HCT116 (cell line): ENCODE measurements around the gene CERS5. TPM values are rescaled to one million over a fixed set of nuclear protein-coding genes. Genes with fewer than 3 reads are reported as not detected.

Experiments
- ATAC-seq: fragments of 200-7000 bp; cut with Tn5 transposase; 2 replicates; pipeline ENCODE4 v1.9.1; 2020; ENCODE audit warnings: mild to moderate bottlenecking, moderate library complexity
- BruUV-seq: library from RNA; stranded (reverse); fragments of 400-500 nt; replicated peaks from 2 replicates; lab custom pipeline; 2021; lab: Mats Ljungman, UMichigan
- CTCF ChIA-PET: fragments of 300-600 bp; sonication (Branson Sonifier 250); formaldehyde crosslinking; loops from one replicate; lab custom pipeline; 2021; ENCODE audit warnings: antibody characterized with exemption; lab: Charles Lee
- POLR2A ChIA-PET: fragments of 300-600, 350-600 bp; sonication (Branson Sonifier 250); formaldehyde crosslinking; loops from one replicate; lab custom pipeline; 2021; ENCODE audit warnings: antibody characterized with exemption; lab: Charles Lee
- RAD21 ChIA-PET, 2 experiments: fragments of 300-600 bp; sonication (Branson Sonifier 250); formaldehyde crosslinking; loops; one replicate each; lab custom pipeline; 2023; ENCODE audit warnings: low total read pairs in 2 of 2; ENCODE audit not compliant: uncharacterized antibody in 2 of 2, unreplicated experiment in 2 of 2, low non-redundant PET in 1 of 2; lab: Charles Lee
- DNase-seq: peaks from one replicate; pipeline ENCODE4 v3.0.0-alpha.2; 2010; ENCODE audit warnings: low read depth, low spot score
- H2AFZ ChIP-seq: fragments of 200-600 bp; shearing (Covaris generic), sonication (generic); 2 replicates; pipeline ENCODE4 v1.6.1; 2017; ENCODE audit warnings: low read depth, mixed run types, mixed read lengths, antibody characterized with exemption, low read length; ENCODE audit not compliant: poor library complexity, severe bottlenecking
- H3K27ac ChIP-seq: 2 replicates; pipeline ENCODE4 v1.5.1; 2012; ENCODE audit warnings: low read depth, low read length
- H3K27me3 ChIP-seq: fragments of 200-600 bp; sonication (generic); 2 replicates; pipeline ENCODE4 v1.6.1; 2016; ENCODE audit warnings: mixed run types, low read length, mixed read lengths; ENCODE audit not compliant: insufficient read depth
- H3K36me3 ChIP-seq, 2 experiments: fragments of 200-500 bp in 1 of 2; fragments of 200-600 bp in 1 of 2; sonication (Bioruptor generic) in 1 of 2; sonication (generic) in 1 of 2; 2 replicates each; pipeline versions ENCODE4 v1.5.1 to v1.6.1; 2014 to 2016; ENCODE audit warnings: low read length in 2 of 2, inconsistent platforms in 1 of 2, mixed read lengths in 1 of 2, mixed run types in 1 of 2; ENCODE audit not compliant: insufficient read depth in 2 of 2, control insufficient read depth in 1 of 2
- H3K4me1 ChIP-seq, 2 experiments: fragments of 200-600 bp in 1 of 2; sonication (generic) in 1 of 2; 2 replicates each; pipeline versions ENCODE4 v1.5.1 to v1.6.1; 2012 to 2017; ENCODE audit warnings: low read length in 2 of 2, inconsistent platforms in 1 of 2, mild to moderate bottlenecking in 1 of 2, mixed read lengths in 1 of 2, mixed run types in 1 of 2, moderate library complexity in 1 of 2; ENCODE audit not compliant: insufficient read depth in 2 of 2, control insufficient read depth in 1 of 2
- H3K4me2 ChIP-seq: fragments of 200-600 bp; sonication (generic); 2 replicates; pipeline ENCODE4 v1.6.1; 2017; ENCODE audit warnings: mixed run types, low read length, mixed read lengths
- H3K4me3 ChIP-seq, 2 experiments: fragments of 200-600 bp in 1 of 2; sonication (generic) in 1 of 2; replicated peaks in 1 of 2; 2 replicates each; pipeline ENCODE4 v1.5.1; 2011 to 2016; ENCODE audit warnings: low read length in 2 of 2, control low read depth in 1 of 2, low read depth in 1 of 2, mild to moderate bottlenecking in 1 of 2, mixed read lengths in 1 of 2, mixed run types in 1 of 2
- H3K79me2 ChIP-seq: fragments of 200-600 bp; sonication (generic); 2 replicates; pipeline ENCODE4 v1.6.1; 2017; ENCODE audit warnings: mild to moderate bottlenecking, mixed run types, low read length, moderate library complexity, mixed read lengths; ENCODE audit not compliant: insufficient read depth
- H3K9ac ChIP-seq: fragments of 200-600 bp; sonication (generic); 2 replicates; pipeline ENCODE4 v1.6.1; 2016; ENCODE audit warnings: low read length, mixed read lengths
- H3K9me2 ChIP-seq: fragments of 200-600 bp; sonication (generic), shearing (Covaris generic); 2 replicates; pipeline ENCODE4 v1.6.1; 2017; ENCODE audit warnings: mixed run types, mild to moderate bottlenecking, moderate library complexity; ENCODE audit not compliant: insufficient read depth
- H3K9me3 ChIP-seq, 2 experiments: fragments of 200-500 bp in 1 of 2; fragments of 200-600 bp in 1 of 2; sonication (Bioruptor generic) in 1 of 2; sonication (generic) in 1 of 2; 2 replicates each; pipeline ENCODE4 v1.6.1; 2014 to 2017; ENCODE audit warnings: low read length in 2 of 2, mixed read lengths in 2 of 2, inconsistent platforms in 1 of 2, low read depth in 1 of 2, mild to moderate bottlenecking in 1 of 2, mixed run types in 1 of 2, moderate library complexity in 1 of 2; ENCODE audit not compliant: control insufficient read depth in 1 of 2, insufficient read depth in 1 of 2
- H4K20me1 ChIP-seq: fragments of 200-600 bp; sonication (generic), shearing (Covaris generic); 2 replicates; pipeline ENCODE4 v1.6.1; 2017; ENCODE audit warnings: mixed run types, mild to moderate bottlenecking, moderate library complexity; ENCODE audit not compliant: insufficient read depth
- ATF3 ChIP-seq: IDR thresholded peaks from 2 replicates; pipeline ENCODE4 v1.6.1; 2012
- CBX3 ChIP-seq: IDR thresholded peaks from 2 replicates; pipeline ENCODE4 v1.6.1; 2012; ENCODE audit warnings: low read depth
- CTCF ChIP-seq, 3 experiments: fragments of 200-600 bp in 1 of 3; sonication (generic) in 1 of 3; IDR thresholded peaks in 2 of 3; conservative IDR thresholded peaks in 1 of 3; 2 replicates each; pipeline ENCODE4 v1.5.1; 2012 to 2017; ENCODE audit warnings: low read depth in 2 of 3, low read length in 2 of 3, antibody characterized with exemption in 1 of 3, borderline replicate concordance in 1 of 3, control low read depth in 1 of 3, mild to moderate bottlenecking in 1 of 3, mixed read lengths in 1 of 3, mixed run types in 1 of 3, moderate library complexity in 1 of 3; ENCODE audit not compliant: insufficient read depth in 1 of 3
- EGR1 ChIP-seq: IDR thresholded peaks from 2 replicates; pipeline ENCODE4 v1.6.1; 2012; ENCODE audit warnings: low read depth
- EZH2 ChIP-seq: fragments of 200-600 bp; sonication (generic); IDR thresholded peaks from 2 replicates; pipeline ENCODE4 v1.6.1; 2017; ENCODE audit warnings: antibody characterized with exemption, mixed run types
- EZH2phosphoT487 ChIP-seq: fragments of 200-600 bp; IDR thresholded peaks from 2 replicates; pipeline ENCODE4 v1.6.1; 2018; ENCODE audit warnings: antibody characterized with exemption, borderline replicate concordance
- FOSL1 ChIP-seq: IDR thresholded peaks from 2 replicates; pipeline ENCODE4 v1.6.1; 2012; ENCODE audit warnings: low read depth
- JUND ChIP-seq: IDR thresholded peaks from 2 replicates; pipeline ENCODE4 v1.6.1; 2012
- MAX ChIP-seq: IDR thresholded peaks from 2 replicates; pipeline ENCODE4 v1.6.1; 2012
- POLR2AphosphoS5 ChIP-seq: IDR thresholded peaks from 2 replicates; pipeline ENCODE4 v1.6.1; 2011; ENCODE audit warnings: mild to moderate bottlenecking, low read depth, low read length, moderate library complexity
- RAD21 ChIP-seq: IDR thresholded peaks from 2 replicates; pipeline ENCODE4 v1.6.1; 2012; ENCODE audit warnings: low read depth, mild to moderate bottlenecking
- REST ChIP-seq: IDR thresholded peaks from 2 replicates; pipeline ENCODE4 v1.6.1; 2012; ENCODE audit warnings: low read depth
- SIN3A ChIP-seq: IDR thresholded peaks from 2 replicates; pipeline ENCODE4 v1.6.1; 2012; ENCODE audit warnings: low read depth
- SRF ChIP-seq: IDR thresholded peaks from 2 replicates; pipeline ENCODE4 v1.6.1; 2012; ENCODE audit warnings: low read depth
- TCF7L2 ChIP-seq: IDR thresholded peaks from 2 replicates; pipeline ENCODE4 v1.7.0; 2011; ENCODE audit warnings: borderline replicate concordance, inconsistent platforms; ENCODE audit not compliant: insufficient read depth, insufficient read length; ENCODE audit errors: extremely low read depth
- YY1 ChIP-seq: IDR thresholded peaks from 2 replicates; pipeline ENCODE4 v1.6.1; 2011; ENCODE audit warnings: low read length, low read depth, moderate library complexity, mild to moderate bottlenecking; ENCODE audit not compliant: insufficient replicate concordance; ENCODE audit errors: extremely low read depth
- ZBTB33 ChIP-seq: IDR thresholded peaks from 2 replicates; pipeline ENCODE4 v1.6.1; 2011; ENCODE audit warnings: mild to moderate bottlenecking, low read length, moderate library complexity; ENCODE audit not compliant: insufficient replicate concordance; ENCODE audit errors: extremely low read depth
- ZNF274 ChIP-seq: fragments of 200-500 bp; sonication (Bioruptor generic); IDR thresholded peaks from 2 replicates; pipeline ENCODE4 v1.6.1; 2014; ENCODE audit warnings: mild to moderate bottlenecking, low read depth, low read length, inconsistent platforms
- intact Hi-C: fragments of 100-400 bp; cut with micrococcal nuclease; formaldehyde crosslinking; loops from 2 replicates; pipeline ENCODE4 v1.10.0; 2022
- total RNA-seq: library from RNA; stranded (reverse); gene quantifications from one replicate; pipeline ENCODE4 v1.2.1, GENCODE V29; 2021; ENCODE audit not compliant: unreplicated experiment

Gene CERS5
- total RNA-seq, 1 experiment from 2014 or later: 33.4 TPM

- H3K9ac ChIP-seq: no peak overlapping the region
- TF ChIP-seq MAX (no peak), SIN3A (no peak), ZNF274 (no peak), EZH2phosphoT487 (no peak), YY1 (no peak), CTCF (IDR thresholded peaks at IDR 0.05 in 2 of 3, conservative IDR thresholded peaks at IDR 0.05 in 1 of 3; ENCODE audit: borderline replicate concordance in 1 of 3, insufficient read depth in 1 of 3, low read depth in 2 of 3, low read length in 2 of 3) (no peak), FOSL1 (no peak), JUND (no peak), EZH2 (no peak), POLR2AphosphoS5 (no peak), SRF (no peak), RAD21 (no peak), CBX3 (no peak), ZBTB33 (no peak), TCF7L2 (no peak), REST (no peak), ATF3 (no peak), EGR1 (no peak)
These were observed 20.1 kb upstream of the CERS5 start for GRCh38 chr12:50187084-50187900.

More at GRCh38 chr12:50187084-50187900, 20.1 kb upstream of the CERS5 start:
- no TSS peak for BruUV-seq
- ChIA-PET POLR2A (interaction anchor here (0.8 kb wide), 1 partner anchor 11 kb away, joined by 3 read pairs; no protein-coding TSS in a partner anchor), RAD21 (no interaction called here), CTCF (interaction anchor here (2.7 kb wide), 1 partner anchor 12 kb away, joined by 7 read pairs; no protein-coding TSS in a partner anchor)
- Histone ChIP-seq H3K9me3 (no peaks in the 10 kb centered on the region), H3K4me1 (no peaks in the 10 kb centered on the region), H3K9me2 (no peaks in the 10 kb centered on the region), H3K36me3 (peaks cover under 1 to 9% of the 10 kb centered on the region in 2 experiments; a peak in 1 of 4 replicates), H3K79me2 (no peaks in the 10 kb centered on the region), H3K27ac (no peak overlapping the region), H2AFZ (no peak overlapping the region), H4K20me1 (no peaks in the 10 kb centered on the region), H3K27me3 (no peaks in the 10 kb centered on the region), H3K4me3 (no peak overlapping the region), H3K4me2 (no peak overlapping the region)
- intact Hi-C loops: loop anchor here (10.0 kb wide), 1 partner anchor 412 kb away; no protein-coding TSS in a partner anchor
- DNase-seq: no peak
- no peak for ATAC-seq
